Measurements from ENCODE around the gene NUMB. TPM values are rescaled to one million over a fixed set of nuclear protein-coding genes. Genes with fewer than 3 reads are reported as not detected.

Gene NUMB
- total RNA-seq, 1 experiment from 2014 or later, result 75.2 TPM

DNA sequence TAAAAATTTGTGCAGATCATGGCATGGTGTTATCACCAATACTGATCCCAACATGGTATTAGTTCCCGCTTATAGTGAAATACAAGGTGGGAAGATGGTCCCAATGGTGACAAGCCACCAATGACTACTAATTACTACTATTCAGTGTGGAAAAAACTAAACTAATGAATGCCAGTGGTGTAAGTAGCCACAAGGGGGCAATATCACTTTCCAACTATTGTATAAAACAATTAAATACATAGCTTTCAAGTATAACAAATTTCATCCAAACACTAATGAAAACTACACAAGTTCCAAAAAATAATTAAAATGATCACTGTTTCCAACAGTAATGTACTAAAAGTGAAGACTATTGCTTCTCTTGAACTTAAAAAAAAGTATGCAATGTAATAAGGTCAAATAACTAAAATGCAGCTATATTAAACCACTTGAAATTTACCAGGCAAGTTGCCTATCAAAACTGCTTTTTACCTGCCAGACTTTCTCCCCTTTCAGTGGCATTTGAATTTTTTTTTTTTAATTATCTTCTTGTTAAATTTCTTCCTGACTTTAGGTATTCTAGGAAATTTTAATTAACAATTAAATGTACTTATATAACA, 163.0 kb downstream of the NUMB start:
- Mint-ChIP-seq H3K27ac (ENCODE audit: unreplicated experiment) (no peak overlapping the region), H3K27me3 (ENCODE audit: unreplicated experiment) (no peaks in the 10 kb centered on the region), H3K4me1 (ENCODE audit: low read depth, unreplicated experiment) (peaks cover 19% of the 10 kb centered on the region), H3K4me3 (ENCODE audit: low read depth, unreplicated experiment) (no peak overlapping the region), H3K9me3 (ENCODE audit: low read depth, unreplicated experiment) (no peaks in the 10 kb centered on the region), H3K36me3 (ENCODE audit: insufficient read depth, unreplicated experiment) (peaks cover 24% of the 10 kb centered on the region)
- peak; percentile 19 for DNase-seq
- TF ChIP-seq, protein P1, sequence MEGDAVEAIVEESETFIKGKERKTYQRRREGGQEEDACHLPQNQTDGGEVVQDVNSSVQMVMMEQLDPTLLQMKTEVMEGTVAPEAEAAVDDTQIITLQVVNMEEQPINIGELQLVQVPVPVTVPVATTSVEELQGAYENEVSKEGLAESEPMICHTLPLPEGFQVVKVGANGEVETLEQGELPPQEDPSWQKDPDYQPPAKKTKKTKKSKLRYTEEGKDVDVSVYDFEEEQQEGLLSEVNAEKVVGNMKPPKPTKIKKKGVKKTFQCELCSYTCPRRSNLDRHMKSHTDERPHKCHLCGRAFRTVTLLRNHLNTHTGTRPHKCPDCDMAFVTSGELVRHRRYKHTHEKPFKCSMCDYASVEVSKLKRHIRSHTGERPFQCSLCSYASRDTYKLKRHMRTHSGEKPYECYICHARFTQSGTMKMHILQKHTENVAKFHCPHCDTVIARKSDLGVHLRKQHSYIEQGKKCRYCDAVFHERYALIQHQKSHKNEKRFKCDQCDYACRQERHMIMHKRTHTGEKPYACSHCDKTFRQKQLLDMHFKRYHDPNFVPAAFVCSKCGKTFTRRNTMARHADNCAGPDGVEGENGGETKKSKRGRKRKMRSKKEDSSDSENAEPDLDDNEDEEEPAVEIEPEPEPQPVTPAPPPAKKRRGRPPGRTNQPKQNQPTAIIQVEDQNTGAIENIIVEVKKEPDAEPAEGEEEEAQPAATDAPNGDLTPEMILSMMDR (IDR thresholded peaks at IDR 0.05; ENCODE audit: unreplicated experiment), result peak; percentile 47
- no TSS peak for BruUV-seq (replicated peaks)
- CTCF ChIA-PET, result interaction anchor here (0.6 to 2.5 kb wide), 15 partner anchors 9 to 269 kb away, joined by 3 to 47 read pairs (median 4); partner anchors contain the start of genes NUMB, RIOX1 and ZFYVE1
- intact Hi-C loops (cut with micrococcal nuclease; ENCODE audit: unreplicated experiment), result loop anchor here (1.0 to 2.0 kb wide), 2 partner anchors 163 to 338 kb away; partner anchors contain the start of gene NUMB

DNA sequence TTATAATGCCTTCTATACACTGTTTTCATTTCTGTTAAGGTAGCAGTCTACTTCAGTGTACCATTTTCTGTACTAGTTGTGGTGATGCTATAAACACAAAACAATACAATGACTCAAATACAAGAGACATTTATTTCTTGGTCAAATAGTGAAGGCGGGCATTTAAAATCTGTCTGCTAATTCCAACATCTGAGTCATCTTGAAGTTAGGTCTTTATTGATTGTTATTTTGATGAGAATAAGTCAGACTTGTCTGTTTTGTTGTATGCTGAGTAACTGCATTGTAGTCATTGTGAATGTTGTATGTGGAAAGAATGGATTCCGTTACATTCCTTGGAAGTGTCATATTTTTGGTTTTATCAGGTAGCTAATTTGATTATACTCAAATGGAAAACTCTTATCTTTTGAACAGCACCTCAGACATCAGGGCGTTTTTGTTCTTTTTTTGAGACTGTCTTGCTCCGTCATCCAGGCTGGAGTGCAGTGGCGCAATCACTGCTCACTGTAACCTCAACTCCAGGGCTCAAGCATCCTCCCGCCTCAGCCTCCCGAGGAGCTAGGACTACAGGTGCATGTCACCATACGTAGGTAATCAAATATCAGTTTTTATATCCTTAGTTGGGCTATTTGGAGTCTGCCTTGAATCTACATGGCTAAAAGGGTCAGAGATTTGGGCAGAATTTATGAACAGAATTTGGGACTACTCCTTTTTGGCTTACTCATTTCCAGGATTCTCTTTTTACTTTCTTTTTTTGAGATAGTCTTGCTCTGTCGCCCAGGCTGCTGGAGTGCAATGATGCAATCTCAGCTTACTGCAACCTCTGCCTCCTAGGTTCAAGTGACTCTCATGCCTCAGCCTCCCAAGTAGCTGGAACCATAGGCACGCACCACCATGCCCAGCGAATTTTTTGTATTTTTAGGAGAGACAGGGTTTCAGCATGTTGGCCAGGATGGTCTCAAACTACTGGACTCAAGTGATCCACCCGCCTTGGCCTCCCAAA, 164.3 kb downstream of the NUMB start:
- no peak overlapping the region for H3K27ac Mint-ChIP-seq (ENCODE audit: unreplicated experiment)
- H3K4me1 Mint-ChIP-seq (ENCODE audit: low read depth, unreplicated experiment), result peaks cover 19% of the 10 kb centered on the region
- intact Hi-C loops (cut with micrococcal nuclease; ENCODE audit: unreplicated experiment), result loop anchor here (2.0 kb wide), 1 partner anchor 339 kb away; no protein-coding TSS in a partner anchor
- no peak overlapping the region for H3K4me3 Mint-ChIP-seq (ENCODE audit: low read depth, unreplicated experiment)
- no peaks in the 10 kb centered on the region for H3K27me3 Mint-ChIP-seq (ENCODE audit: unreplicated experiment)
- no peak for DNase-seq
- CTCF ChIA-PET, result interaction anchor here (1.3 to 2.5 kb wide), 6 partner anchors 12 to 177 kb away, joined by 4 to 47 read pairs (median 6); partner anchors contain the start of gene NUMB
- BruUV-seq (replicated peaks), result no TSS peak
- H3K36me3 Mint-ChIP-seq (ENCODE audit: insufficient read depth, unreplicated experiment), result peaks cover 24% of the 10 kb centered on the region
- TF ChIP-seq, protein P1 (IDR thresholded peaks at IDR 0.05; ENCODE audit: unreplicated experiment), result no peak
- H3K9me3 Mint-ChIP-seq (ENCODE audit: low read depth, unreplicated experiment), result no peaks in the 10 kb centered on the region

DNA sequence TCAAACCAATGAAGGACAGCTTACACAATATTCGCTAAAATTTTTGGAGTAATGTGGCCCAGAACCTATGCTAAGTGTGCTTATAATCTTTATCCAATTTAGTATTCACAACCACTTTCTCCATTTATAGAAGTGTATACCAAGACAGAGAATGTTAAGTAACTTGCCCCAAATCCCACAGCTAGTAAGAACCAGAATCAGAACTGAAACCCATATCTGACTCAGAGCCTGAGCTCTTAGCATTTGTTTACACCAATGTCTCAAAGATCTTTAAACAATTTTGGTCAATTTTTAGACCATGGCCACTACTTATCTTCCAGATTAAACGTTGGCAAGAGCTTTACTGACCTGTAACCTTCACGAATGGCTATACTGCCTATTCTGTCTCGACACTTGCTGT, 168.1 kb downstream of the NUMB start:
- no peaks in the 10 kb centered on the region for H3K9me3 Mint-ChIP-seq (ENCODE audit: low read depth, unreplicated experiment)
- intact Hi-C loops (cut with micrococcal nuclease; ENCODE audit: unreplicated experiment), result no loop called here
- TF ChIP-seq, protein P1 (IDR thresholded peaks at IDR 0.05; ENCODE audit: unreplicated experiment), result no peak
- H3K4me1 Mint-ChIP-seq (ENCODE audit: low read depth, unreplicated experiment), result peaks cover 11% of the 10 kb centered on the region
- H3K36me3 Mint-ChIP-seq (ENCODE audit: insufficient read depth, unreplicated experiment), result peaks cover 13% of the 10 kb centered on the region
- no peaks in the 10 kb centered on the region for H3K27me3 Mint-ChIP-seq (ENCODE audit: unreplicated experiment)
- H3K4me3 Mint-ChIP-seq (ENCODE audit: low read depth, unreplicated experiment), result no peak overlapping the region
- no peak for DNase-seq
- CTCF ChIA-PET, result no interaction called here
- no TSS peak for BruUV-seq (replicated peaks)
- H3K27ac Mint-ChIP-seq (ENCODE audit: unreplicated experiment), result no peak overlapping the region

DNA sequence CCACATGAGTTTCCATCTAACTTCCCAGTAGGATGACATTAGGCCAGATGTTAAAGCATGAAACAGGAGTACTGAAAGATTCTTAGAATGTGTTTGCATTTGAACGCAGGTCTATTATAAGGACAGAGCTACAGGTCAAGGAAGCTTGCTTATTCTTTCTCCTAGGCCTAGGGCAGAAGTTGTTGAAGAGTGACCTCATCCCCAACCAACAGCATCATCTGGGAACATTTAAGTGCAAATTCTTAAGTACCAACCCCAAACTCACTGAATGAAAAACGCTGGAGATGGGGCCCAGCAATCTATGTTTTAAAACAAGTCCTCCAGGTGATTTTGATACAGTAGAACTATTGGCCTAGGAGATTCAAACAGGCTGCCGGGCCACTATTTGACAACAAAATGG, 168.6 kb downstream of the NUMB start:
- intact Hi-C loops (cut with micrococcal nuclease; ENCODE audit: unreplicated experiment), result no loop called here
- Mint-ChIP-seq H3K9me3 (ENCODE audit: low read depth, unreplicated experiment) (no peaks in the 10 kb centered on the region), H3K4me1 (ENCODE audit: low read depth, unreplicated experiment) (peaks cover 11% of the 10 kb centered on the region), H3K36me3 (ENCODE audit: insufficient read depth, unreplicated experiment) (peaks cover 13% of the 10 kb centered on the region), H3K27me3 (ENCODE audit: unreplicated experiment) (no peaks in the 10 kb centered on the region), H3K27ac (ENCODE audit: unreplicated experiment) (no peak overlapping the region), H3K4me3 (ENCODE audit: low read depth, unreplicated experiment) (no peak overlapping the region)
- DNase-seq, result no peak
- TF ChIP-seq, protein P1 (IDR thresholded peaks at IDR 0.05; ENCODE audit: unreplicated experiment), result no peak
- CTCF ChIA-PET, result no interaction called here
- no TSS peak for BruUV-seq (replicated peaks)

Data from Calu3 (cell line).